IMR-90 (cell line): ENCODE measurements around the gene WDCP.

Experiments used
- CTCF ChIP-seq: conservative IDR thresholded peaks from 2 replicates; pipeline ENCODE4 v1.5.1; 2012; ENCODE audit warnings: mild to moderate bottlenecking, low read depth, low read length, improper control_type of control experiment
- FOS ChIP-seq: fragments of 150-350 bp; IDR thresholded peaks from 2 replicates; pipeline ENCODE4 v1.6.1; 2016; ENCODE audit warnings: low read depth, low read length
- MAZ ChIP-seq: IDR thresholded peaks from 2 replicates; pipeline ENCODE4 v1.6.1; 2012; ENCODE audit warnings: low read depth, mild to moderate bottlenecking, low read length, improper control_type of control experiment, moderate library complexity, borderline replicate concordance
- POLR2A ChIP-seq: IDR thresholded peaks from 2 replicates; pipeline ENCODE4 v1.6.1; 2012; ENCODE audit warnings: mild to moderate bottlenecking, low read depth, low read length
- RAD21 ChIP-seq: IDR thresholded peaks from 2 replicates; pipeline ENCODE4 v1.6.1; 2012; ENCODE audit warnings: low read length, improper control_type of control experiment
- RCOR1 ChIP-seq: IDR thresholded peaks from 2 replicates; pipeline ENCODE4 v1.6.1; 2012; ENCODE audit warnings: mild to moderate bottlenecking, low read length, improper control_type of control experiment; ENCODE audit not compliant: insufficient replicate concordance
- RFX5 ChIP-seq: IDR thresholded peaks from 2 replicates; pipeline ENCODE4 v1.8.0; 2012; ENCODE audit warnings: low read depth, mild to moderate bottlenecking, low read length, moderate library complexity

- TF ChIP-seq CTCF (no peak), RAD21 (no peak), RFX5 (no peak), MAZ (no peak), FOS (no peak), POLR2A (no peak), RCOR1 (no peak)
Observed at GRCh38 chr2:24075259-24075658, 28.1 kb upstream of the WDCP start.
